Lower leg skin (tissue), 4 donors: ENCODE measurements around the gene SIK1. TPM values are rescaled to one million over a fixed set of nuclear protein-coding genes. Genes with fewer than 3 reads are reported as not detected.

ENCODE experiments used
- DNase-seq, 2 donors: peaks; one replicate each; pipeline ENCODE4 v3.0.0-alpha.2; 2019; ENCODE audit warnings: low spot score in 2 of 2
- H3K4me3 ChIP-seq: fragments of 200-600 bp; sonication (generic); 2 replicates; pipeline ENCODE4 v1.5.1; 2017; ENCODE audit warnings: mild to moderate bottlenecking, low read depth; ENCODE audit not compliant: poor library complexity, severe bottlenecking
- CTCF ChIP-seq, 3 donors: fragments of 450-650 bp; IDR thresholded peaks; one replicate each; pipeline ENCODE4 v1.5.1; 2016; ENCODE audit warnings: antibody characterized with exemption in 3 of 3, mild to moderate bottlenecking in 3 of 3, moderate library complexity in 2 of 3
- POLR2A ChIP-seq, 2 donors: fragments of 450-650 bp; IDR thresholded peaks; one replicate each; pipeline ENCODE4 v1.6.1; 2016 to 2017; ENCODE audit warnings: antibody characterized with exemption in 2 of 2, mild to moderate bottlenecking in 1 of 2, moderate library complexity in 1 of 2
- WGBS, 2 donors: methylation state at CpG; one replicate each; pipeline ENCODE4 v1.1.5; 2018; 5-methylcytosine and 5-hydroxymethylcytosine counted together
- intact Hi-C: fragments of 100-400 bp; cut with DNase I; formaldehyde crosslinking; loops from one replicate; pipeline ENCODE4 v1.15.0; 2023; ENCODE audit warnings: low total_unique reads
- total RNA-seq, 4 donors: library from RNA; depleted of rRNA; stranded (reverse); fragments of >200 nt; gene quantifications; one replicate each; pipeline ENCODE4 v1.1.0, GENCODE V29; 2016

The SIK1 gene
- total RNA-seq, 4 donors from 2014 or later = 22.1 to 190 (median 83.6) TPM

DNA sequence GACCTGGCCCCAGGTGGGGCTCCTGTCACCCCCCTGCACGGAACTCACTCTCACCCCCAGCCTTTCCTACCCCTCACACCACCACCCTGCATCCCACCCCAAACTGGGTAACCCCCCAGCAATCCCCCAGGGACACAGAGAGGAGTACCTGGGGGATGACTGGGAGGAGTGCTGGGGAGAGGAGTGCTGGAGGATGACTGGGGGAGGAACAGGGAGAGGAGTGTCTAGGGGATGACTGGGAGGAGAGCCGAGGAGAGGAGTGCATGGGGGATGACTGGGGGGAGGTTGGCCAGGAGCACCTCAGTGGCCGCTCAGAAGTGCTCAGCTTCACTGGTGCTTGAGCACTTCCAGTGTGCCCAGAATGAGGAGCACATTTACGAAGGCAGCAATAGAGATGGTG, 59.1 kb downstream of the SIK1 start:
- no peak for TF ChIP-seq CTCF (IDR thresholded peaks at IDR 0.05)
- TF ChIP-seq POLR2A (IDR thresholded peaks at IDR 0.05) = no peak
- H3K4me3 ChIP-seq = no peak overlapping the region
- intact Hi-C loops = no loop called here
- 77 to 88% methylated on average over 4 of the region's 4 CpGs for WGBS, 2 donors
- no peak for DNase-seq

DNA sequence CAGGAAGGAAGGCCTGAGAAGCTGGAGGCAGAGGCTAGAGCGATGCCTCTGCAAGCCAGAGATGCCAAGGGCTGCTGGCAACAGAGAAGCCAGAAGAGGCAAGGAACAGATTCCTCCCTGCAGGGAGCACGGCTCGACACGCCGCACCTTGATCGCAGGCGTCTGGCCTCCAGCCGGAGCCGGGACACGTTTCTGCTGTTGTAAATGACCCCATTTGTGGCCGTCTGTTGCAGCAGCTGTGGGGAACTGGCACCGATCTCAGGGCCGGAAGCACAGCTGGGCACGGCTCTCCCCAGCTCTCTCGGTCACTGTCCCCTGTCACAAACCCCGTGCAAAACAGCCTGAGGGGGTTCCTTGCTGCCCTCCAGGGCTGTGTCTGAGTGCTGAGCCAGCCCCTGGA, 59.6 kb downstream of the SIK1 start:
- TF ChIP-seq CTCF (IDR thresholded peaks at IDR 0.05) = no peak
- TF ChIP-seq POLR2A (IDR thresholded peaks at IDR 0.05) = no peak
- no peak for DNase-seq
- H3K4me3 ChIP-seq = no peak overlapping the region
- WGBS, 2 donors = 32 to 52% methylated on average over 10 to 16 of the region's 16 CpGs
- intact Hi-C loops = no loop called here

DNA sequence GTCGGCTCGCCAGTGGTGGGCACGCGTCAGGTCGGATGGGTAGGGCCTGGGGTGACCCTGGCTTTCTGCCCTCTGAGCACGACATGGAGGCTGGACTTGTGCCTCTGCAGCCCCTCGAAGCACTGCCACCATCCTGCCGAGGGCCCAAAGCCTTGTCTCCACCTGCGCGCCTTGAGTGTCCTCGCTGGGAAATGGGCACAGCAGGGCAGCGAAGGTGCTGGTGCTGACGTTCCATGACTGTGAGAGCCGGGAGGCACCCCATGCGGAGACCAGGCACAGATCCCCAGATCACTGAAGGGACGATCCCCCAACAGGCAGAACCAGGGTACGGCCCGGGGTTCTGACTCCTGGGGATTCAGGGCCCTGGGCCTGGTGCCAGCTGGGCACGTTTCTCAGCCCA, 60.3 kb downstream of the SIK1 start:
- no peak overlapping the region for H3K4me3 ChIP-seq
- 87 to 89% methylated on average over 19 of the region's 19 CpGs for WGBS, 2 donors
- no peak for DNase-seq
- TF ChIP-seq CTCF (IDR thresholded peaks at IDR 0.05) = no peak
- no peak for TF ChIP-seq POLR2A (IDR thresholded peaks at IDR 0.05)
- intact Hi-C loops = no loop called here

DNA sequence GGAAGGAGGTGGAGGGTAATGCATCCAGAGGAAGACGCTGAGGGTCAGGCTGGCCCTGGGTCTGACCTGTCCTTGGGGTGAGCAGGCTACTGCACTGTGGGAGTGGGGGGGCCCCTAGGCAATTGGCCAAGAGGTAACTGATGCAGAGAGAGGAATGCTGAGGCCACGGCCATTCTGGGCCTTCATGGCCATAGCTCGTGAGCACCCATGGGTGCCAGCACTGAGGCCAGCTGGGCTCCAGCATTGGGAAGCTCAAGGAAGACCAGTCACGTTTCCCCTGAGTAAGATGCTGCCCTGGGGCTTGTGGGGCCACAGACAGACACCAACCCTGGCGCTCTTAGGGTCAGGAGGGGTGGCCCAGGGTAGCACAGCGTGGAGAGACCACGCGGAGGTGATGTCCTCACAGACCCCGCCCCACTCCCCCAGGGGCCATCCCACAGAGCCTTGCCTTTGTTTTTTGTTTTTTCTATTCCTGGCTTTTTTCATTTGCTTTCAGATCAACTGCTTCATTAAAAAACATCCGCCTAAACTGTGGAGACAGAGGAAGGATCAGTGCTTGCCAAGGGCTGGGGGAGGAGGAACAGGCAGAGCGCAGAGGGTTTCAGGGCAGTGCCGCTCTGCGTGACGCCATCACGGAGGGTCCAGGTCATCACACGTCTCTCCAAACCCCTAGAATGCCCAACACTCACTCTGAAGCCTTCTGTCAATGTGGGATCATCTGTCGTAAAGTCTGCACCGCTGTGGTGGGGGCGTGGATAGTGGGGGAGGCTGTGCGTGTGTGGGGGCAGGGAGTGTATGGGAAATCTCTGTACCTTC, 61.1 kb downstream of the SIK1 start:
- WGBS, 2 donors = 83 to 86% methylated on average over 20 of the region's 20 CpGs
- no peak overlapping the region for H3K4me3 ChIP-seq
- no peak for TF ChIP-seq POLR2A (IDR thresholded peaks at IDR 0.05)
- no peak for TF ChIP-seq CTCF (IDR thresholded peaks at IDR 0.05)
- DNase-seq = no peak
- intact Hi-C loops = no loop called here

GRCh38 chr21:43364851-43365424, 62.0 kb downstream of the SIK1 start:
- no peak for DNase-seq
- TF ChIP-seq POLR2A (IDR thresholded peaks at IDR 0.05) = no peak
- TF ChIP-seq CTCF (IDR thresholded peaks at IDR 0.05) = no peak
- intact Hi-C loops = no loop called here
- no peak overlapping the region for H3K4me3 ChIP-seq
- WGBS, 2 donors = 74 to 83% methylated on average over 18 of the region's 18 CpGs

Other genes with a start within 250 kb of the SIK1 start
- gene HSF2BP, start 232.4 kb upstream of the SIK1 start, total RNA-seq = under 1 TPM in 2 of 4 donors, not detected in 2; 0.39 to 0.97 TPM
- 10 to 100 TPM; 15.4 to 22.2 (median 19.5) TPM for gene RRP1B, start 232.4 kb upstream of the SIK1 start, total RNA-seq